ENCODE measurements around the gene LDLRAD4.

The LDLRAD4 gene

GRCh38 chr18:13369756-13370510 is 151.4 kb downstream of the LDLRAD4 start:
- TF ChIP-seq CTCF (IDR thresholded peaks at IDR 0.05; ENCODE audit: low read depth, low read length): no peak

GRCh38 chr18:13370995-13371625 is 152.6 kb downstream of the LDLRAD4 start:
- TF ChIP-seq CTCF (IDR thresholded peaks at IDR 0.05; ENCODE audit: low read depth, low read length): no peak
- H3K4me3 ChIP-seq (ENCODE audit: low read depth, low read length): no peak overlapping the region

More at GRCh38 chr18:13369756-13370510, 151.4 kb downstream of the LDLRAD4 start:
- H3K4me3 ChIP-seq (ENCODE audit: low read depth, low read length): no peak overlapping the region

GRCh38 chr18:13371689-13372418 is 153.3 kb downstream of the LDLRAD4 start:
- TF ChIP-seq CTCF (IDR thresholded peaks at IDR 0.05; ENCODE audit: low read depth, low read length): no peak
- H3K4me3 ChIP-seq (ENCODE audit: low read depth, low read length): no peak overlapping the region

- H3K4me3 ChIP-seq (ENCODE audit: low read depth, low read length): no peak overlapping the region
- TF ChIP-seq CTCF (IDR thresholded peaks at IDR 0.05; ENCODE audit: low read depth, low read length): no peak
Observed at GRCh38 chr18:13372531-13372951, 154.0 kb downstream of the LDLRAD4 start.

GRCh38 chr18:13374096-13374467 is 155.5 kb downstream of the LDLRAD4 start:
- no peak overlapping the region for H3K4me3 ChIP-seq (ENCODE audit: low read depth, low read length)
- no peak for TF ChIP-seq CTCF (IDR thresholded peaks at IDR 0.05; ENCODE audit: low read depth, low read length)

GRCh38 chr18:13374468-13375301 is 156.1 kb downstream of the LDLRAD4 start:
- no peak overlapping the region for H3K4me3 ChIP-seq (ENCODE audit: low read depth, low read length)
- no peak for TF ChIP-seq CTCF (IDR thresholded peaks at IDR 0.05; ENCODE audit: low read depth, low read length)
